ENCODE results near the gene TPPP. TPM values are rescaled to one million over a fixed set of nuclear protein-coding genes. Genes with fewer than 3 reads are reported as not detected.

The TPPP gene
- total and polyA plus RNA-seq, 2 donors (not counting 3 experiments of a cell fraction or from before 2014, with no cell fraction given): 0.04 to 0.09 TPM

GRCh38 chr5:618450-618849 is 74.7 kb downstream of the TPPP start:
- Histone ChIP-seq H3K4me3 (replicated peaks in 1 of 3; ENCODE audit: insufficient read depth in 1 of 3, low read depth in 1 of 3, low read length in 3 of 3) (no peak overlapping the region), H3K27ac (ENCODE audit: insufficient read depth, low read depth, low read length) (no peak overlapping the region), H4K20me1 (replicated peaks; ENCODE audit: control insufficient read depth, extremely low read depth, insufficient read depth, low read length) (no peaks in the 10 kb centered on the region), H3K9me1 (replicated peaks; ENCODE audit: control insufficient read depth, extremely low read depth, insufficient read depth, low read length) (no peaks in the 10 kb centered on the region), H3K4me2 (ENCODE audit: insufficient read depth, low read length) (no peak overlapping the region), H3K36me3 (ENCODE audit: control insufficient read depth in 2 of 2, extremely low read depth in 1 of 2, insufficient read depth in 2 of 2, low read length in 2 of 2) (peaks cover 0 to 8% of the 10 kb centered on the region in 2 experiments), H3K9me3 (replicated peaks; ENCODE audit: control insufficient read depth, insufficient read depth, low read length) (no peaks in the 10 kb centered on the region), H3K4me1 (ENCODE audit: control insufficient read depth, extremely low read depth, insufficient read depth, low read length) (no peaks in the 10 kb centered on the region), H3K27me3 (ENCODE audit: control insufficient read depth in 2 of 2, insufficient read depth in 2 of 2, low read length in 2 of 2) (no peaks in the 10 kb centered on the region), H3K79me2 (ENCODE audit: control insufficient read depth, insufficient read depth, low read length) (peaks cover 24% of the 10 kb centered on the region), H3K9ac (replicated peaks; ENCODE audit: extremely low read depth, insufficient read depth, low read length) (no peak overlapping the region), H2AFZ (ENCODE audit: low read depth, low read length) (no peak overlapping the region)
- ChIA-PET CTCF (no interaction called here), POLR2A (no interaction called here)
- dilution Hi-C loops (cut with MboI; ENCODE audit: extremely low pct_ligation_motif_present, low sequenced_read_pairs): no loop called here
- no peak for TF ChIP-seq GATA2 (IDR thresholded peaks at IDR 0.05; ENCODE audit: insufficient read depth, insufficient read length, low read depth, low read length)
- no peak for TF ChIP-seq POLR2AphosphoS5 (IDR thresholded peaks at IDR 0.05; ENCODE audit: insufficient read depth, low read depth, low read length)
- TF ChIP-seq MAX (IDR thresholded peaks at IDR 0.05; ENCODE audit: insufficient read depth, insufficient read length): no peak
- no peak for TF ChIP-seq EZH2 (IDR thresholded peaks at IDR 0.05; ENCODE audit: borderline replicate concordance, low read depth, low read length, severe bottlenecking)
- TF ChIP-seq FOS (IDR thresholded peaks at IDR 0.05; ENCODE audit: borderline replicate concordance, insufficient read depth, low read length): no peak
- TF ChIP-seq JUN (IDR thresholded peaks at IDR 0.05; ENCODE audit: borderline replicate concordance, insufficient read depth, insufficient read length, low read depth): no peak
- TF ChIP-seq POLR2A (IDR thresholded peaks at IDR 0.05; ENCODE audit: low read depth, low read length): no peak
- TF ChIP-seq CTCF (IDR thresholded peaks at IDR 0.05; ENCODE audit: extremely low read depth in 1 of 2, insufficient read depth in 1 of 2, low read depth in 1 of 2, low read length in 2 of 2): no peak
- TF ChIP-seq MYC (IDR thresholded peaks at IDR 0.05; ENCODE audit: low read depth, low read length): no peak
- intact Hi-C loops (cut with micrococcal nuclease): no loop called here
- no TSS peak for BruUV-seq (replicated peaks)
- FAIRE-seq (no peak), DNase-seq (ENCODE audit: low read depth, low spot score) (no peak)
